Nephron (organoid): Measurements from ENCODE around the gene SMIM9.

Source experiments
- H3K27ac Mint-ChIP-seq, 3 experiments: 2 replicates each; pipeline ENCODE4 v1.8.0; 2020; ENCODE audit warnings: mixed read lengths in 3 of 3, mild to moderate bottlenecking in 2 of 3, moderate library complexity in 1 of 3
- H3K27me3 Mint-ChIP-seq: 2 replicates; pipeline ENCODE4 v1.8.0; 2021; ENCODE audit warnings: low read depth, mild to moderate bottlenecking, moderate library complexity, mixed read lengths
- H3K36me3 Mint-ChIP-seq: 2 replicates; pipeline ENCODE4 v1.8.0; 2020; ENCODE audit warnings: low read depth, mixed read lengths
- H3K4me1 Mint-ChIP-seq: 2 replicates; pipeline ENCODE4 v1.8.0; 2020; ENCODE audit warnings: mixed read lengths
- H3K4me3 Mint-ChIP-seq, 3 experiments: 2 replicates each; pipeline ENCODE4 v1.8.0; 2020; ENCODE audit warnings: mild to moderate bottlenecking in 3 of 3, mixed read lengths in 3 of 3, moderate library complexity in 2 of 3
- H3K9me3 Mint-ChIP-seq: 2 replicates; pipeline ENCODE4 v1.8.0; 2020; ENCODE audit warnings: mixed read lengths
- TF ChIP-seq, protein P1 (sequence below), 3 experiments: fragments of 200-600 bp; sonication (generic); IDR thresholded peaks; one replicate each; pipeline ENCODE4 v1.5.0; 2021; ENCODE audit warnings: antibody characterized with exemption in 3 of 3; ENCODE audit not compliant: unreplicated experiment in 3 of 3

Gene SMIM9

DNA sequence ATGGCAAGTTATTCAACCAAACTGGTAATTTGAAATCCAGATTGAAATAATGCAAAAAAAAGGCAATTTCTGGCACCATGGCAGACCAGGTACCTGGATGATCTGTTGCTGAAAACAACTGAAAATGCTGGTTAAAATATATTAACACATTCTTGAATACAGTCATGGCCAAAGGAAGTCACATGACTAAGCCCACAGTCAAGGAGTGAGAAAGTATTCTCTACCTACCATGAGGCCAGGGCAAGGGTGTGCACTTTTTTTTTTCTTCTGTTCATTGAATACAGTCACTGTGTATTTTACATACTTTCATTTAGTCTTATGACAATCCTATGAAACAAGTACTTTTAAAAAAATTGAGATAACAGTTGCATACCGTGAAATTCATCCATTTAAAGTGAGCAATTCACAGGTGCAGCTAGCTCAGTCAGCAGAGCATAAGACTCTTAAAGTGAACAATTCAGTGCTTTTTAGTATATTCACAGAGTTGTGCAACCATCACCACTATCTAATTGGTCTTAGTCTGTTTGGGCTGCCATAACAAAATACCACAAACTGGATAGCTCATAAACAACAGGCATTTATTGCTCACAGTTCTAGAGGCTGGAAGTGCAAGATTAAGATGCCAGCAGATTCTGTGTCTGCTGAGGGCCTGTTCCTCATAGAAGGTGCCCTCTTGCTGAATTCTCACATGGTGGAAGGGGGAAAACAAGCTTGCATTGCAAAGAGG lies 24.4 kb downstream of the SMIM9 start:
- Mint-ChIP-seq H3K4me3 (no peak overlapping the region), H3K27ac (no peak overlapping the region)
- TF ChIP-seq, protein P1, sequence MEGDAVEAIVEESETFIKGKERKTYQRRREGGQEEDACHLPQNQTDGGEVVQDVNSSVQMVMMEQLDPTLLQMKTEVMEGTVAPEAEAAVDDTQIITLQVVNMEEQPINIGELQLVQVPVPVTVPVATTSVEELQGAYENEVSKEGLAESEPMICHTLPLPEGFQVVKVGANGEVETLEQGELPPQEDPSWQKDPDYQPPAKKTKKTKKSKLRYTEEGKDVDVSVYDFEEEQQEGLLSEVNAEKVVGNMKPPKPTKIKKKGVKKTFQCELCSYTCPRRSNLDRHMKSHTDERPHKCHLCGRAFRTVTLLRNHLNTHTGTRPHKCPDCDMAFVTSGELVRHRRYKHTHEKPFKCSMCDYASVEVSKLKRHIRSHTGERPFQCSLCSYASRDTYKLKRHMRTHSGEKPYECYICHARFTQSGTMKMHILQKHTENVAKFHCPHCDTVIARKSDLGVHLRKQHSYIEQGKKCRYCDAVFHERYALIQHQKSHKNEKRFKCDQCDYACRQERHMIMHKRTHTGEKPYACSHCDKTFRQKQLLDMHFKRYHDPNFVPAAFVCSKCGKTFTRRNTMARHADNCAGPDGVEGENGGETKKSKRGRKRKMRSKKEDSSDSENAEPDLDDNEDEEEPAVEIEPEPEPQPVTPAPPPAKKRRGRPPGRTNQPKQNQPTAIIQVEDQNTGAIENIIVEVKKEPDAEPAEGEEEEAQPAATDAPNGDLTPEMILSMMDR (IDR thresholded peaks at IDR 0.05; ENCODE audit: unreplicated experiment in 3 of 3), result no peak

DNA sequence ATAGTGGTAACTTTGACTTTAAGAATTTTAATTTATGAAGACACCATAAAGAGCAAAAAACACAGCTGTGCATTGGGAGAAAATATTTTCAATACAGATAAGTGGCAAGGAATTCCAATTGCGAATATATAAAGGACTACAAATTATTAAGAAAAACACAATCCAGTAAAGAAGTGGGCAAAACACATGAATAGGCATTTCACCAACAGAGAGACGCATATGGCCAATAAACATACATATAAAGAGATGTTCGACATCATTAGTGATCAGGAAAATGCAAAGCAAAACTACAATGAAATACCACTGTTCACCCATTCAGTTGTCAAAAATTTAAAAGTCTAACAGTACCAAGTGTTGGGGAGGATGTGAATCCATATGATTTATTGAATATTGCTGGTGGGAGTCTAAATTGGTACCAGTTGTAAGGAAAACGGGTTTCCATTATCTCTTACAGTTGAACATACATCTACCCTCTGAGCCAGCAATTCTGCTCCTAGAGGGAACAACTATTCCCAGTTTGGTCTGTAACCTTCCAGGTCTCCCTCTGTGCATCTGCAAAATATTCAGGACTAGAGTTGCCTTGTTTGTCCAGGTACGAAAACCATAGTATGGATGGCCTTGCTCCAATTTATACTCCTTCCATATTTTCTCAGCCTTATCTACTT lies 27.5 kb downstream of the SMIM9 start:
- peaks cover 11% of the 10 kb centered on the region for H3K4me1 Mint-ChIP-seq
- no peak overlapping the region for H3K4me3 Mint-ChIP-seq
- H3K27ac Mint-ChIP-seq, result no peak overlapping the region
- peaks cover 23% of the 10 kb centered on the region for H3K9me3 Mint-ChIP-seq
- no peaks in the 10 kb centered on the region for H3K36me3 Mint-ChIP-seq
- no peaks in the 10 kb centered on the region for H3K27me3 Mint-ChIP-seq
- TF ChIP-seq, protein P1 (IDR thresholded peaks at IDR 0.05; ENCODE audit: unreplicated experiment in 3 of 3), result no peak

More for the DNA sequence above, 24.4 kb downstream of the SMIM9 start:
- peaks cover 28% of the 10 kb centered on the region for H3K9me3 Mint-ChIP-seq
- H3K36me3 Mint-ChIP-seq, result no peaks in the 10 kb centered on the region
- H3K4me1 Mint-ChIP-seq, result peaks cover 4% of the 10 kb centered on the region
- no peaks in the 10 kb centered on the region for H3K27me3 Mint-ChIP-seq

DNA sequence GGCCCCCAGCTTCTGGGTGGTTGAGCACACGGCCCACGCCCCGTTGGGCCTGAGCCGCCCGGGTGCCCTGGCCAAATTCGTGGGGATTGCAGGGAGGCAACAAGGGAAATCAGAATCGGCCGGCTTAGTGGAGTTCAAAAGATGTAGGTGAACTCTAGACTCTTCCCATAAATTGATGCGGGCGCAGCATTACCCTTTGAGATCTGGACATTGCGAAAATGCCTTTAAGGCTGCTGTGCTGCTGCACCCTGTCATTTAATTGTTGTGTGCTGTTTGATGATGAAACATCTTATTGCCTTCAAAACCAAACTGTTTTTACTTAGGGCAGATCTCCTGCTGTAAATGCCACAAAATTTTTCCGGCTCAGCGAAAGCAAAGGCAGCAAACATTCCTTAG lies 28.8 kb downstream of the SMIM9 start:
- Mint-ChIP-seq H3K9me3 (peaks cover 25% of the 10 kb centered on the region), H3K27ac (peak overlapping the region in 2 of 3 experiments; percentile 32 to 45), H3K36me3 (no peaks in the 10 kb centered on the region), H3K4me1 (peaks cover 11% of the 10 kb centered on the region), H3K4me3 (peak overlapping the region; percentile 87 to 90 (median 90)), H3K27me3 (no peaks in the 10 kb centered on the region)
- TF ChIP-seq, protein P1 (IDR thresholded peaks at IDR 0.05; ENCODE audit: unreplicated experiment in 3 of 3), result no peak

DNA sequence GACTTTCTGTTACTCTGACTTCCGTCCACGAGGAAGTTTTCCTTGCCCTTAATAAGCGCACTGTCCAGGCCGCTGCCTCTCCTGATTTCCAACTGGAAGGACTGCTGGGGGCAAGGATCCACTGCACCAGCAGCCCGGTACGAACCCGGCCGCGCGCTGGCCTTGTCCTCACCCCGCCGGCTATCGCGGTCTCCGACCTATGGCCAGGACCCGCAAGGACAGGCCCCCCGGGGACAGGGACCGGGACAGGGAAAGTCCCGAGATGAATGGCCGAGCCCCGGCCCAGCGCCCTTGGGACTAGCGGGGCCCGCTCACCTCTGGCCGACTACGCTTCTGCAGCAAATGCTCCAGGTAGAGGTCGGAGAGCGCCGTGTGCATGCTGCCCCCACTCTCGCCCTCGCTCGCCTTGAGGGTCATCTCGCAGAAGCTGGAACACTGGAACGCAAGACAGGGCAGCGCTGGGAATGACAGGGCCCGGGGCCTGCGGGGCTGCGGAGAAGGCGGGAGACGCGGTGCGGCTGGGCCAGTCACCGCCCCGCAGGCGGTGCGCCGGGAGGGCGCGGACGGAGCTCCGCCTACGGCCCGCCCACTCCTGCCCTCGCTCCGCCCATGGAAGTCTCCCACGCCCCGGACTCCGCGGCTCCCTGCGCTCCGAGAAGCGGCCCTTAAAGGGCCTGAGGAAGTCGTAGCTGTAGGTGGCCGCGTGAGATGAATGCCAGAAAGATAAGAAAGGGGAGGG lies 29.3 kb downstream of the SMIM9 start, which contains the start of gene MPP1:
TSS of gene MPP1 (minus strand) at position 529 of the 739 bp plus-strand sequence. CDS start at position 417, 112 bp downstream.
- Mint-ChIP-seq H3K27ac (peak within 1 kb of the TSS in 2 of 3 experiments; percentile 32 to 45), H3K4me1 (peaks cover 14% of the 10 kb centered on the region), H3K9me3 (peaks cover 25% of the 10 kb centered on the region), H3K27me3 (no peaks in the 10 kb centered on the region), H3K36me3 (no peaks in the 10 kb centered on the region), H3K4me3 (peak within 1 kb of the TSS; percentile 87 to 90 (median 90))
- TF ChIP-seq, protein P1 (IDR thresholded peaks at IDR 0.05; ENCODE audit: unreplicated experiment in 3 of 3), result no peak

DNA sequence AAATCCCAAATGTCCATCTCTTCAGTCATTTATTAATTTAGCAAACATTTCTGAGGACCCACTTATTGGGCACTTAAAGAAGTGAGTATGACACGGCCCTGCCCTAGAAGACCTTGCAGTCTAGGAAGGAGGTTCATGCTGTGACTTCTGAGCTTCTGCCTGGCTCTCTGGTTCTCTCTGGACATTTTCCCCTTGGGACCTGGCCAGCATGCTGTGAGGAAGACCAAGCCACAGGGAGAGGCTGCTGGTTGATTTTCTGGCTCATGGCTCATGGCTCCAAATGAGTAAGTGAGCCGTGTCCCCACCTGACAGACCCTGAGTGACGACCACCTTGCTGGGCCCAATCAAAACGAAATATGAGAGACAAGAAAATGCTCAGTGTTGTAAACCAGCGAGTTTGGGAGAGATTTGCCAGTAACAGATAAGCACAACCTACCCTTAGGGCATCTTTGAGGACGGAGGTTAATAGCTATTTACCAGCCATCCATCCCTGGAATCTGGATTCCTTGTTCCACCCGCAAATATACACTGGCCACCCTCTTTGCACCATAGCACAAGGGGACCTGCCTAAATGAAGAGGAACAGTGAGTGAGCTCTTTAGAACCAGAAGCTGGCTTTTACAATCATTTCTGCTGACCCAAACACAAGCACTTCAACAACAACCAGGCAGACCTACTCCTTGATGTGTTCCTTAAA lies 30.1 kb downstream of the SMIM9 start:
- H3K36me3 Mint-ChIP-seq, result no peaks in the 10 kb centered on the region
- H3K4me1 Mint-ChIP-seq, result peaks cover 21% of the 10 kb centered on the region
- peaks cover 25% of the 10 kb centered on the region for H3K9me3 Mint-ChIP-seq
- H3K4me3 Mint-ChIP-seq, result peak overlapping the region; percentile 81 to 90 (median 90)
- H3K27ac Mint-ChIP-seq, result peak overlapping the region in 1 of 3 experiments; percentile 22
- H3K27me3 Mint-ChIP-seq, result no peaks in the 10 kb centered on the region
- TF ChIP-seq, protein P1 (IDR thresholded peaks at IDR 0.05; ENCODE audit: unreplicated experiment in 3 of 3), result no peak
